NCI-H1048 (cell line): ENCODE results near the gene PSEN1.
"Not testable (repeated sequence)": the region's sequence is repeated elsewhere in the genome, so short reads cannot be mapped to it uniquely, and the experiment has no call there.

Source experiments
- DNase-seq: peaks from one replicate; lab custom pipeline; 2025; lab: John Stamatoyannopoulos, UW

Gene PSEN1

DNA sequence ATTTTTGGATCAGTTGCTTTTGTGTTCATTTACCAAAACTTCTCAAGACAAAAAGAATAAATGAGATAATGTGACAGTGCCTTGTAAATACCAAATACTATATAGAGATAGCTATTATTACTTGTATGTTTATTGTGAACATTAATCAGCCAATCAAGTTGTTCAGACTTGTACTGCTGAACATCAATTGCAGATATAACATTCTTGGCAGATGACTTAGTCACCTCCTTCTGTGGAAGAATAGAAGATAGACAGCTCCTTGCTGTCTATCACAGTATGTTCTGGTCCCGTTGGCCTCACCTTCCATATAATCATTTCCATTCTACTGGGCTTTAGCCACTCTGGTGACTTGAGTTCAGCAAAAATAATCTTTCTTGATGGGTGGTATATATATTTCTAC is 30.1 kb downstream of the PSEN1 start:
- no peak for DNase-seq

DNA sequence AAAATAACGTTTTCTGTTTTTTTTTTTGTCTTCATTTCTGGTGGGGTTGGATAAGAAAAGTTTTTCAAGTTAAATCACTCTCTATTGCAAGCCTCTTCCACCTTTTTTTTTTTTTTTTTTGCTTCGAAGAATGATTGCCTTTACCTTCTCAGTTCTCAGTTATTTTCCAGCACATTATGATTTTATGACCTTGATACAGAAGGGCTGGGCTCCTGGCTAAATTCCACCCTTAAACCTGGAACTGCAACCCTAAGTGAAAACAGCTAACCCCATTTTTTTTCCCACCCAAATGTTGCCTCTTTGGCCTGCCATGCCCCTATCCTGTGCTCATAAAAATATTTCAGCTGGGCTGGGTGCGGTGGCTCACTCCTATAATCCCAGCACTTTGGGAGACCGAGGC is 31.4 kb downstream of the PSEN1 start:
- DNase-seq, result no peak

DNA sequence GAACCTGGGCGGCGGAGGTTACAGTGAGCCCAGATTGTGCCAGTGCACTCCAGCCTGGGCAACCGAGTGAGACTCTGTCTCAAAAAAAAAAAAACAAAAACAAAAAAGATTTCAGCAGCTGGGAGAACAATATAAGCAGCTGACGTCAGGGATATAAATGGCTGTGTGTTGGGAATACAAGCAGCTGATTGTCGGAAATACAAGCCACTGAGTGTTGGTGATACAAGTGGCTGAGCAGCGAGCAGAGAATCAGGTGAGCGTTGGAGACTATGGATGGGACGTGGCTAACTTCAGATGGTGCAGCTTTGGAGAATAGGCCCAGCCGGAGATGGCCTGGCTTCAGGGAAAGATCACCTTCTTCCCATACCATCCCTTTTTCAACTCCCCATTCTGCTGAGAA is 32.0 kb downstream of the PSEN1 start:
- DNase-seq, result no peak

DNA sequence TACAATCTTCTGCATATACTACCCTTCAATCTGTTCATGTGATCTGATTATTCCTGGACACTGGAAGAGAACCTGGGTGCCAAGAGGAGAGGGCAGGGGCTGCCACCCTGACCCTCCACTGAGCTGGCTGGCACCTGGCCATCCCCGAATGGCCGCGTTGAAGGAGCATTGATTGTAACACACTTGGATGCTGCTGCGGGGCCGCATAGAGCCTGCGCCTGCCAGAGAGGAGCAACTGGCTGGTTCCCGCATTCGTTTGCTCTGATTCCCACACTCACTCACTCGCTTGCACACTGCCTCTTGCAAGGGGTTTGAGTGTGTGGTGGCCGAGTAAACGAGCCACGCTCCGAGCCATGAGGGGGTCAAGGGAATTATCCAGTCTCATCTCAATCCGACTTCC is 32.4 kb downstream of the PSEN1 start:
- no peak for DNase-seq

DNA sequence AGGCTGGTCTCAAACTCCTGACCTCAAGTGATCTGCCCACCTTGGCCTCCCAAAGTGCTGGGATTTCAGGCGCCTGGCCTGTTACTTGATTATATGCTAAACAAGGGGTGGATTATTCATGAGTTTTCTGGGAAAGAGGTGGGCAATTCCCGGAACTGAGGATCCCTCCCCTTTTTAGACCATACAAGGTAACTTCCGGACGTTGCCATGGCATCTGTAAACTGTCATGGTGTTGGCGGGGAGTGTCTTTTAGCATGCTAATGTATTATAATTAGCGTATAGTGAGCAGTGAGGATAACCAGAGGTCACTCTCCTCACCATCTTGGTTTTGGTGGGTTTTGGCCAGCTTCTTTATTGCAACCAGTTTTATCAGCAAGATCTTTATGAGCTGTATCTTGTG is 33.5 kb downstream of the PSEN1 start:
- not testable (repeated sequence) for DNase-seq

DNA sequence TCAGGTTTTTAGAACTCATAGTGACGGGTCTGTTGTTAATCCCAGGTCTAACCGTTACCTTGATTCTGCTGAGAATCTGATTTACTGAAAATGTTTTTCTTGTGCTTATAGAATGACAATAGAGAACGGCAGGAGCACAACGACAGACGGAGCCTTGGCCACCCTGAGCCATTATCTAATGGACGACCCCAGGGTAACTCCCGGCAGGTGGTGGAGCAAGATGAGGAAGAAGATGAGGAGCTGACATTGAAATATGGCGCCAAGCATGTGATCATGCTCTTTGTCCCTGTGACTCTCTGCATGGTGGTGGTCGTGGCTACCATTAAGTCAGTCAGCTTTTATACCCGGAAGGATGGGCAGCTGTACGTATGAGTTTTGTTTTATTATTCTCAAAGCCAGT is 34.4 kb downstream of the PSEN1 start:
- DNase-seq, result no peak

DNA sequence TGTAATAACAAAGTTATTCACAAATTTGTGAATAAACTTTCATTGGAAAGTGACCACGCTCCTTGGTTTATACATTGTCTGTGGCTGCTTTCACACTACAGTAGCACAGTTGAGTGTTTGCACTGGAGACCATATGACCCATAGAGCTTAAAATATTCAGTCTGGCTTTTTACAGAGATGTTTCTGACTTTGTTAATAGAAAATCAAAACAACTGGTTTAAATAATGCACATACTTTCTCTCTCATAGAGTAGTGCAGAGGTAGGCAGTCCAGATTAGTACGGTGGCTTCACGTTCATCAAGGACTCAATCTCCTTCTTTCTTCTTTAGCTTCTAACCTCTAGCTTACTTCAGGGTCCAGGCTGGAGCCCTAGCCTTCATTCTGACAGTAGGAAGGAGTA is 36.2 kb downstream of the PSEN1 start:
- no peak for DNase-seq

DNA sequence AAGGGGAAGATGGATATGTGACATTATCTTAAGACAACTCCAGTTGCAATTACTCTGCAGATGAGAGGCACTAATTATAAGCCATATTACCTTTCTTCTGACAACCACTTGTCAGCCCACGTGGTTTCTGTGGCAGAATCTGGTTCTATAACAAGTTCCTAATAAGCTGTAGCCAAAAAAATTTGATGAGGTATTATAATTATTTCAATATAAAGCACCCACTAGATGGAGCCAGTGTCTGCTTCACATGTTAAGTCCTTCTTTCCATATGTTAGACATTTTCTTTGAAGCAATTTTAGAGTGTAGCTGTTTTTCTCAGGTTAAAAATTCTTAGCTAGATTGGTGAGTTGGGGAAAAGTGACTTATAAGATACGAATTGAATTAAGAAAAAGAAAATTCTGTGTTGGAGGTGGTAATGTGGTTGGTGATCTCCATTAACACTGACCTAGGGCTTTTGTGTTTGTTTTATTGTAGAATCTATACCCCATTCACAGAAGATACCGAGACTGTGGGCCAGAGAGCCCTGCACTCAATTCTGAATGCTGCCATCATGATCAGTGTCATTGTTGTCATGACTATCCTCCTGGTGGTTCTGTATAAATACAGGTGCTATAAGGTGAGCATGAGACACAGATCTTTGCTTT is 36.9 kb downstream of the PSEN1 start:
- DNase-seq, result no peak

DNA sequence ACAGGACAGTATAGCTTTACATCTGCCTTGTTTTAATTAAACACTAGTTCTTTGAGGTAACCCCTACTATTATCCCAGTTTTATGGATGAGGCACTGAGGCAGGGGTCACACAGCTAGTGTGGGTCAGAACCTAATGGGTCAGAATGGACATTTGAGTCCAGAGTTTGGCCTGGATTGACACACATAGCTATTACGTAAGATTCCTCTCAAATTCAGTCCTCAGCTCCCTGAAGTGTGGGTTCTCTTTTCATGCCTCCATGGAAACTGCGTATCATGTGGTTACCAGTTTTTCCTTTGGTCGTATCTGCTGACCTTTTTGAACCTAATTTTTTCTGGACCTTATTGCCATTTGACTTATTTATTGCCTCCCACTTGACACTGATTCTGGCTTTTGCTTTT is 40.4 kb downstream of the PSEN1 start:
- no peak for DNase-seq

DNA sequence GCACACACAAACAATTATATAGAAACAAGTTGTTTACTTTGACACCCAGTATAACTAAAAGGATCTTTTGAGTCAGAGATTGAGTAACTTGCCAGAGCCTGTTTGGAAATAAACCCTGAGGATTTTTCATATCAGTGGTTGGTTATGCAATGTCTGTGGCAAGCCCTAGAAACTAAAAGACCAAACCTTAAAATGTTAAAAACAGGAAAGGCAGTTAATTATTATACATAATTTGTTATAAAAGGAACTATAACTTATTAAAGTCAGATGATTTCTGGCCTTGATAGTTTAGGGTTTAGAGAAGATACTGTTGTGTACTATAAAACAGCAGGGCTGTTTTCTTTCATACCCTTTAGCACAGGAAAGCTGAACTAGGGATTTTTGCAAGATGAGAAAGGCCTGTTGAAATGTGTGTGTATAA is 44.1 kb downstream of the PSEN1 start:
- DNase-seq, result no peak

DNA sequence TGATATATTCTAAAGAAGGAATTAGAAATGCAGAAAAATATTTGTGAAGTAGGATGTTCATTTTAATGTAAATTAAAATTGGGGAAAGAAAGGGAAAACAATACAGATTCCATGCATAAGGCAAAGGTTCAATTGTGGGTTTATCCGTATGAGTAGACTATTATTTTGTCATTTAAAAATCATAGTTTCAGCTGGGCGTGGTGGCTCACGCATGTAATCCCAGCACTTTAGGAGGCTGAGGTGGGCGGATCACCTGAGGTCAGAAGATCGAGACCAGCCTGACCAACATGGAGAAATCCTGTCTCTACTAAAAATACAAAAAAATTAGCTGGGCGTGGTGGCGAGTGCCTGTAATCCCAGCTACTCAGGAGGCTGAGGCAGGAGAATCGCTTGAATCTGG is 44.7 kb downstream of the PSEN1 start:
- DNase-seq, result not testable (repeated sequence)

DNA sequence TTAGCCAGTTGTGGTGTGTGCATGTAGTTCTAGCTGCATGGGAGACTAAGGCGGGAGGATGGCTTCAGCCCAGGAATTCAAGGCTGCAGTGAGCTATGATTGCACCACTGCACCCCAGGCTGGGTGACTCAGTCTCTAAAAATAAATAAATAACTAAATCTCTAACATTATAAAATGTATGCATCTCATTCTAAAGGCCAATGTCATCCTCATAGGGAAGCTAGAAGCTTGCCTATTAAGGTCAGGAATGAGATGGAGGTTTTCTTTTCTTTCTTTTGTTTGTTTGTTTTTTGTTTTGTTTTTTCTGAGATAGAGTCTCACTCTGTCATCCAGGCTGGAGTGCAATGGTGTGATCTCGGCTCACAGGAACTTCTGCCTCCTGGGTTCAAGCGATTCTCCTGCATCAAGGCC is 52.2 kb downstream of the PSEN1 start:
- no peak for DNase-seq

DNA sequence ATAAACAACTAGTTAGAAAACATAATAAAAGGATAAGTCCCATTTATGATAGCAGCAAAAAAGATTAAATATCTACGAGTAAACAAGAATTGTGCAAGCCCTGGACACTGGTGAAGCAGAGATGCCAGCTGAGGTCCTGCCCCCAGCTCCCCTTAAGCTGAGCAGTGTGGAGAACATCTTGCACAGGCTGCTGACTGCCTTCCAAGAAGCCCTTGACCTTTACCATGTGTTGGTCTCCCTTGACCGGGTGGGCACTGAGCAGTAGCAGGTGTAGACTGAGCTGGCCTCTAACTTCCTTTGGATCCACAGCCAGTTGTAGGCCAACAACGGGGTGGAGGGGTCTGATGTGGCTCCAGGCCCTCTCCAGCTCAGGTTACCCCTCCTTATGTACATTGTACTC is 53.3 kb downstream of the PSEN1 start:
- no peak for DNase-seq

DNA sequence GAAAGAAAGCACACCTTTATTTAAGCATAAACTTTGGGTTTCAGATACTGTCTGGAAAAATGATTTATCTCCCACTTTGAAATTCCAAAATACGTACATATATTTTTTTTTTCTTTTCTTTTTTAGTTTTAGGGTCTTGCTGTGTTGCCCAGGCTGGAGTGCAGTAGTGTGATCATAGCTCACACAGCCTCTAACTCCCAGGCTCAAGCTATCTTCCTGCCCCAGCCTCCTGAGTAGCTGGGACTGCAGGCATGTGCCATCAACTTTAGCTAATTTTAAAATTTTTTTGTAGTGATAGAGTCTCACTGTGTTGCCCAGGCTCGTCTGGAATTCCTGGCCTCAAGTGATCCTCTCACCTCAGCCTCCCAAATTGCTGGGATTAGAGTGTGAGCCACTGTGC is 55.1 kb downstream of the PSEN1 start:
- DNase-seq, result no peak

DNA sequence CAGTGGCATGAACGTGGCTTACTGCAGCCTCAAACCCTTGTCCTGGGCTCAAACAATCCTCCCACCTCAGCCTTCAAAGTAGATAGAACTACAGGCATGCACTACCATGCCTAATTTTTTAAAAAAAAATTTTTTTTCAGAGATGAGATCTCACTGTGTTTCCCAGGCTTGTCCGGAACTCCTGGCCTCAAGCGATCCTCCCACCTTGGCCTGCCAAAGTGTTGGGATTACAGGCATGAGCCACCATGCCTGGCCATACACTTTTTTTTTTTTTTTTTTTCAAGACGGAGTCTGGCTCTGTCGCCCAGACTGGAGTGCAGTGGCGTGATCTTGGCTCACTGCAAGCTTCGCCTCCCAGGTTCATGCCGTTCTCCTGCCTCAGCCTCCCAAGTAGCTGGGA is 58.0 kb downstream of the PSEN1 start:
- not testable (repeated sequence) for DNase-seq

DNA sequence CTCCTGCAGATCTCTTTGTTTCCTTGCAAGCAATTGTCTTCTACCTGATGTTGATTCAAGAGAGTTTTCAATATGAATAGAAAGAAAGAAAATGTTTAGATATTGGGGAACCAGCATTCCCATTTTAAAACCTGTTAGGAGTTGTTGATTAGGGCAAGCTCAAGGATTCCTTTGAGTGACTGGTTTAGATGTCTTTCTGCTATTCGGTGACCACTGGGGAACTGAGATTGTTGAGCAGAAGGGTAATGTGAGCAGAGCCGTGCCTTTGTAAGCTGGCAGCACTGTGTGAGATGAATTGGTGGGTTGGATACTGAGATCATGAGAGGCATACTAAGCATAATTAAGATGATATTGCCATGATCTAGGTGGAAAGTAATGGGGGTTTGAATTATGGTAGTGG is 61.9 kb downstream of the PSEN1 start:
- no peak for DNase-seq

DNA sequence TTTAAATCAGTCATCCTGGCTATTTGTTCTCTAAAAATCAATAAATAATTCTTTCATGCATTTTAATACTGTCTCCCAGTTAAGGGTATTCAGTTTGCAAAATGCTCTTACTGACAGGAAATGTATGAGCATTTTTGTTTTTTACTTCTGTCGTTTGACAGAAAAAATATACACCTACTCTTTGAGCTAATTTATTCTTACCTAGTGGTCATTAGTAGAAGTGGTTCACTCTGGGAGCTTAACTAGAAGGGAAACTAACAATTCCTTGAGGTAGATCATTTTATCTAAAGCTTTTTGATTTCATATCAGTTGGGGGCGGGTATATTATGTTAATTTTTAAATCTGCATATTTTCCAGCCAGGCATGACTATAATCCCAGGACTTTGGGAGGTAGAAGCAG is 67.2 kb downstream of the PSEN1 start:
- no peak for DNase-seq

DNA sequence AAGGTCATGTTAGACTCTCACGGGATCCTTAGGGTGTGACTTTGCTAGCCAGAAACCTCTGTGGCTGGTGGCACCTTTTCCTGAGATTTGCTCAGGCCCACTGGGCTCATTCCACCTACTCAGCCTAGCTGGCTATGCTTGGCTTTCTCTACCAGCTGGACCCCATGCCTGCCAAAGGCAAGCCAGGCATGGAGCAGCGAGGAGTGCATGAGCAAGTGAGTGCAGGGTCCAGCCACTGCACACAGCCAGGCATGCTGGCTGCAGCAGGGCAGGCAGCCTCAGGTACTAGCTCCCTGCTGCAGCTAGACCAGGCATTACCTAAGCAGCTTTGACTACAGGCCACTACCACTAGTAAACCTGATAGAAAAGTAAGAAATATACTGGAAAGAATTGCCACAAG is 71.3 kb downstream of the PSEN1 start:
- DNase-seq, result no peak

DNA sequence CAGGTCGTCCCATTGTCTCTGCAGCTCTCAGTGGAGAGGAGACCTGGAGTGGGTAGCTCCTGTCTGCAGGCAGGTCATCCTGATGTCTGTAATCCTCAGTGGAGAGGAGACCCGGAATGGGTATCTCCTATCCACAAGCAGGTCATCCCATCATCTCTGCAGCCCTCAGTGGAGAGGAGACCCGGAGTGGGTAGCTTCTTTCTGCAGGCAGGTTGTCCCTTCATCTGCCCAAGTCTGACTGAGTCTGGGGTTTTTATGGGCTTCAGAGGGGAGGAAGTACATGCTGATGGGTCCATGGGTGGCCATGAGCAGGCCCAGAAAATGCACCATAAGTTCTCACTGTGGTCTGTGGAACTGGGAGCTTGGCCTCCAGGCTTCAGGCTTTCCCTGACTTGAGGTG is 72.1 kb downstream of the PSEN1 start:
- DNase-seq, result no peak

DNA sequence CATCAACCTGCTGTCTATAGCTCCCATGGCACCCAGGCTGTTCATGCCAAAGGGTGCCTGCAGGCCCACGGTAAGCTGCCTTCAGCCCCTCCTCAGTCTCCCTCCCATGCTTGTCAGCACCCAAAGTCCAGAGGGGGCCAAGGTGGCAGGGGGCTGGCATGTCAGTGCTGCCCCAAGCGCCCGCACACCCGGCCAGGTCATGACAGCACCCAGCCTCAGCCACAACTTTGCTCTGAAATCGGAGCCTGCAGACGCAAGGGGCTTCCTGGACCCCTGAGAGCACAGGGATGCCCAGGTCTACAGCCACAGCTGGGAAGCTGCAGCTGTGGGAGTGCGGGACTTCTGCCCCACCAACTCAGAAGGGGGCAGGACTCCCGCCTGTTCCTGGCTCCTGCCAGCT is 72.5 kb downstream of the PSEN1 start:
- DNase-seq, result no peak

DNA sequence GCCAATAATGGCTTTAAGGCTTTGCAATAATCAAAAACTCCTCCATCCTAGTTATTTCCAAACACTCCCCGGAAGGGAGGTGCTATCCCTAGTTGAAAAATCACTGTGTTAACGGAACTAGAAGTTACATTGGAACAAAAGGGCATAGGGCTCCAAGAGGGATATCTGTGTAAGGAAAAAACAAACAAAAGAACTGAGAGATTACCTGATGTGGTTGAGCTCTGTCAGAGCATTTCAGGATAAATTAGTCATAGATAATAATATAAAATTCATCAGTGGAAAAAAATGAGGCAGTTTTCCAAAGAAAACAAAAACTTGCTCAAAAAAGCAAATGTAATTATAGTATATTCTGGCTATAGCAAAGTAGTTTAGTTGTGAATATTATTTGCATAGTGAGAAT is 73.6 kb downstream of the PSEN1 start:
- DNase-seq, result no peak

DNA sequence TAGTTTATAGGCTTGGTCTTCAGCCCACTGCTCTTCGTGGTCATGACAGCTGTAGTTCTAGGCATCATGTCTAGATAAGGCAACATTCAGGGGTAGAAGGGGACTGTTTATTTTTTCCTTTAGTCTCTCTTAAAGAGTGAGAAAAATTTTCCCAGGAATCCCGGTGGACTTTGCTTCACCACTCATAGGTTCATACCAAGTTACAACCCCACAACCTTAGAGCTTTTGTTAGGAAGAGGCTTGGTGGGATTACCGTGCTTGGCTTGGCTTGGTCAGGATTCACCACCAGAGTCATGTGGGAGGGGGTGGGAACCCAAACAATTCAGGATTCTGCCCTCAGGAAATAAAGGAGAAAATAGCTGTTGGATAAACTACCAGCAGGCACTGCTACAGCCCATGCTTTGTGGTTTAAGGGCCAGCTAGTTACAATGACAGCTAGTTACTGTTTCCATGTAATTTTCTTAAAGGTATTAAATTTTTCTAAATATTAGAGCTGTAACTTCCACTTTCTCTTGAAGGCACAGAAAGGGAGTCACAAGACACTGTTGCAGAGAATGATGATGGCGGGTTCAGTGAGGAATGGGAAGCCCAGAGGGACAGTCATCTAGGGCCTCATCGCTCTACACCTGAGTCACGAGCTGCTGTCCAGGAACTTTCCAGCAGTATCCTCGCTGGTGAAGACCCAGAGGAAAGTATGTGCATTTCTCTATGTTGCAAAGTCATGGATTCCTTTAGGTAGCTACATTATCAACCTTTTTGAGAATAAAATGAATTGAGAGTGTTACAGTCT is 75.1 kb downstream of the PSEN1 start:
- DNase-seq, result no peak

DNA sequence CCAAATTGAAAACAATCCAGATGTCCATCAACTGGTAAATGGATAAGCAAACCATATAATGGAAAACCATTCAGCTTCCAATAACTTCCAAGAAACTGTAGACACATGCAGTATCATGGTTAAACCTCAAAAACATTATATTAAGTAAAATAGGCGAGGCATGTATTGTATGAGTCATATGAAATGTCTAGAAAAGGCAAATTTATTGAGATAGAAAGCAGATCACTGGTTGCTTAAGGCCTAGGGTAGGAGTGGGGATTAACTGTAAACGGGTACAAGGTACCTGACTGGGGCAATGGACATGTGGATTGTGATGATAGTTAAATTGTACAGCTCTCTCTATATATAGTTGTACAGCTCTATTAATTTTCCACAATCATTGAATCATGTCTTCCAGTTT is 79.7 kb downstream of the PSEN1 start:
- no peak for DNase-seq

DNA sequence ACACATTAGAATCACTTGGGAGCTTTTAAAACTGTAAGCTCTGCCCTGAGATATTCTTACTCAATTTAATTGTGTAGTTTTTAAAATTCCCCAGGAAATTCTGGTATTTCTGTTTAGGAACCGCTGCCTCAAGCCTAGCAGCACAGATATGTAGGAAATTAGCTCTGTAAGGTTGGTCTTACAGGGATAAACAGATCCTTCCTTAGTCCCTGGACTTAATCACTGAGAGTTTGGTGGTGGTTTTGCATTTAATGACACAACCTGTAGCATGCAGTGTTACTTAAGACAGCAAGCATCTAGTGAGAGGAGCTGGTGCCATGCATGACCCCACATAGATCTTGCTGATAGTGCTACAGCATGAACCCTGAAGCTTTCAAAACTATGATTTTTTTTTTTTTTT is 81.1 kb downstream of the PSEN1 start:
- no peak for DNase-seq
